IPS DF 6.9 (cell line): ENCODE measurements around the gene UBAC1.
"Not testable (repeated sequence)": the region's sequence is repeated elsewhere in the genome, so short reads cannot be mapped to it uniquely, and the experiment has no call there.

Experiments used
- DNase-seq: peaks from one replicate; pipeline ENCODE4 v3.0.0-alpha.2; 2013; ENCODE audit warnings: low read depth, low spot score
- H3K27ac ChIP-seq: one replicate; pipeline ENCODE4 v1.5.1; 2013; ENCODE audit warnings: low read length, control low read depth
- H3K27me3 ChIP-seq: 2 replicates; pipeline ENCODE4 v1.6.1; 2013; ENCODE audit warnings: mild to moderate bottlenecking, low read length; ENCODE audit not compliant: control insufficient read depth, insufficient read depth
- H3K36me3 ChIP-seq: 2 replicates; pipeline ENCODE4 v1.6.1; 2013; ENCODE audit warnings: low read length; ENCODE audit not compliant: control insufficient read depth, insufficient read depth
- H3K4me1 ChIP-seq: 2 replicates; pipeline ENCODE4 v1.6.1; 2013; ENCODE audit warnings: low read length; ENCODE audit not compliant: control insufficient read depth, insufficient read depth
- H3K4me3 ChIP-seq: 2 replicates; pipeline ENCODE4 v1.5.1; 2013; ENCODE audit warnings: mild to moderate bottlenecking, low read length
- H3K9me3 ChIP-seq: 2 replicates; pipeline ENCODE4 v1.6.1; 2013; ENCODE audit warnings: low read length, inconsistent platforms; ENCODE audit not compliant: control insufficient read depth, insufficient read depth
- WGBS: extraction: QIAGEN DNeasy Blood & Tissue Kit; methylation state at CpG from one replicate; pipeline ENCODE4 v1.1.7; 2013; ENCODE audit warnings: mixed read lengths, missing lambda C conversion rate; ENCODE audit not compliant: insufficient read length, insufficient coverage; 5-methylcytosine and 5-hydroxymethylcytosine counted together

The UBAC1 gene

GRCh38 chr9:135968083-135968476 lies 6.9 kb upstream of the UBAC1 start:
- WGBS = no CpG with 5 or more reads among the region's 5 CpGs
- H3K4me1 ChIP-seq = peaks cover 6% of the 10 kb centered on the region; the same call in 1 of the 2 replicates

GRCh38 chr9:135966916-135967260 lies 5.7 kb upstream of the UBAC1 start:
- not testable (repeated sequence) for H3K4me1 ChIP-seq
- no CpG with 5 or more reads among the region's 16 CpGs for WGBS

More at GRCh38 chr9:135968083-135968476, 6.9 kb upstream of the UBAC1 start:
- no peak overlapping the region for H3K4me3 ChIP-seq
- no peaks in the 10 kb centered on the region for H3K36me3 ChIP-seq
- H3K27ac ChIP-seq = no peak overlapping the region
- H3K27me3 ChIP-seq = no peaks in the 10 kb centered on the region
- DNase-seq = no peak
- no peaks in the 10 kb centered on the region for H3K9me3 ChIP-seq

GRCh38 chr9:135965124-135965756 lies 4.1 kb upstream of the UBAC1 start:
- Histone ChIP-seq H3K27me3 (no peaks in the 10 kb centered on the region), H3K36me3 (no peaks in the 10 kb centered on the region), H3K9me3 (no peaks in the 10 kb centered on the region), H3K4me3 (no peak overlapping the region), H3K4me1 (peaks cover 7% of the 10 kb centered on the region; the same call in 1 of the 2 replicates), H3K27ac (no peak overlapping the region)
- WGBS = no CpG with 5 or more reads among the region's 11 CpGs
- no peak for DNase-seq

More at GRCh38 chr9:135966916-135967260, 5.7 kb upstream of the UBAC1 start:
- H3K4me3 ChIP-seq, DNase-seq, H3K9me3 ChIP-seq, H3K27me3 ChIP-seq, H3K36me3 ChIP-seq, H3K27ac ChIP-seq: not testable (repeated sequence)

- no peaks in the 10 kb centered on the region for H3K27me3 ChIP-seq
- H3K36me3 ChIP-seq = no peaks in the 10 kb centered on the region
- H3K4me3 ChIP-seq = no peak overlapping the region
- no CpG with 5 or more reads among the region's 10 CpGs for WGBS
- H3K9me3 ChIP-seq = no peaks in the 10 kb centered on the region
- H3K27ac ChIP-seq = no peak overlapping the region
- peaks cover 5% of the 10 kb centered on the region; the same call in 1 of the 2 replicates for H3K4me1 ChIP-seq
- DNase-seq = no peak
Measured at GRCh38 chr9:135963938-135964337, 2.8 kb upstream of the UBAC1 start.

GRCh38 chr9:135963338-135963737 lies 2.2 kb upstream of the UBAC1 start:
- no peak overlapping the region for H3K27ac ChIP-seq
- no peak for DNase-seq
- WGBS = no CpG with 5 or more reads among the region's 8 CpGs
- H3K27me3 ChIP-seq = no peaks in the 10 kb centered on the region
- H3K4me3 ChIP-seq = no peak overlapping the region
- H3K9me3 ChIP-seq = no peaks in the 10 kb centered on the region
- H3K36me3 ChIP-seq = no peaks in the 10 kb centered on the region
- peaks cover 5% of the 10 kb centered on the region; the same call in 1 of the 2 replicates for H3K4me1 ChIP-seq

GRCh38 chr9:135962696-135963307 lies 1.6 kb upstream of the UBAC1 start:
- no peaks in the 10 kb centered on the region for H3K27me3 ChIP-seq
- H3K4me3 ChIP-seq = no peak overlapping the region
- peaks cover 3% of the 10 kb centered on the region; the same call in 1 of the 2 replicates for H3K4me1 ChIP-seq
- no peaks in the 10 kb centered on the region for H3K36me3 ChIP-seq
- no peak overlapping the region for H3K27ac ChIP-seq
- WGBS = no CpG with 5 or more reads among the region's 11 CpGs
- DNase-seq = no peak
- H3K9me3 ChIP-seq = no peaks in the 10 kb centered on the region

GRCh38 chr9:135961811-135962695 lies 880 bp upstream of the UBAC1 start:
- Histone ChIP-seq H3K27ac (no peak overlapping the region), H3K4me3 (no peak overlapping the region; the same call in 1 of the 2 replicates), H3K27me3 (no peaks in the 10 kb centered on the region), H3K36me3 (no peaks in the 10 kb centered on the region), H3K9me3 (no peaks in the 10 kb centered on the region), H3K4me1 (0 out of 2 replicates have a peak, but pooled peaks cover 1% of the 10 kb centered on the region)
- DNase-seq = no peak
- WGBS = no CpG with 5 or more reads among the region's 15 CpGs

- Histone ChIP-seq H3K4me3 (peak overlapping the region; percentile 90), H3K9me3 (no peaks in the 10 kb centered on the region), H3K36me3 (no peaks in the 10 kb centered on the region), H3K27me3 (no peaks in the 10 kb centered on the region), H3K4me1 (0 out of 2 replicates have a peak, but pooled peaks cover 1% of the 10 kb centered on the region), H3K27ac (no peak overlapping the region)
- no CpG with 5 or more reads among the region's 74 CpGs for WGBS
- no peak for DNase-seq
Measured at GRCh38 chr9:135960411-135961276, 529 bp downstream of the UBAC1 start.

GRCh38 chr9:135959814-135960213 lies 1.4 kb downstream of the UBAC1 start:
- 0 out of 2 replicates have a peak, but pooled peaks cover 1% of the 10 kb centered on the region for H3K4me1 ChIP-seq
- DNase-seq = no peak
- no CpG with 5 or more reads among the region's 9 CpGs for WGBS
- no peak overlapping the region for H3K27ac ChIP-seq
- H3K9me3 ChIP-seq = no peaks in the 10 kb centered on the region
- H3K36me3 ChIP-seq = no peaks in the 10 kb centered on the region
- no peak overlapping the region for H3K4me3 ChIP-seq
- H3K27me3 ChIP-seq = no peaks in the 10 kb centered on the region
